Measurements from ENCODE around the gene RALGPS2.

DNA sequence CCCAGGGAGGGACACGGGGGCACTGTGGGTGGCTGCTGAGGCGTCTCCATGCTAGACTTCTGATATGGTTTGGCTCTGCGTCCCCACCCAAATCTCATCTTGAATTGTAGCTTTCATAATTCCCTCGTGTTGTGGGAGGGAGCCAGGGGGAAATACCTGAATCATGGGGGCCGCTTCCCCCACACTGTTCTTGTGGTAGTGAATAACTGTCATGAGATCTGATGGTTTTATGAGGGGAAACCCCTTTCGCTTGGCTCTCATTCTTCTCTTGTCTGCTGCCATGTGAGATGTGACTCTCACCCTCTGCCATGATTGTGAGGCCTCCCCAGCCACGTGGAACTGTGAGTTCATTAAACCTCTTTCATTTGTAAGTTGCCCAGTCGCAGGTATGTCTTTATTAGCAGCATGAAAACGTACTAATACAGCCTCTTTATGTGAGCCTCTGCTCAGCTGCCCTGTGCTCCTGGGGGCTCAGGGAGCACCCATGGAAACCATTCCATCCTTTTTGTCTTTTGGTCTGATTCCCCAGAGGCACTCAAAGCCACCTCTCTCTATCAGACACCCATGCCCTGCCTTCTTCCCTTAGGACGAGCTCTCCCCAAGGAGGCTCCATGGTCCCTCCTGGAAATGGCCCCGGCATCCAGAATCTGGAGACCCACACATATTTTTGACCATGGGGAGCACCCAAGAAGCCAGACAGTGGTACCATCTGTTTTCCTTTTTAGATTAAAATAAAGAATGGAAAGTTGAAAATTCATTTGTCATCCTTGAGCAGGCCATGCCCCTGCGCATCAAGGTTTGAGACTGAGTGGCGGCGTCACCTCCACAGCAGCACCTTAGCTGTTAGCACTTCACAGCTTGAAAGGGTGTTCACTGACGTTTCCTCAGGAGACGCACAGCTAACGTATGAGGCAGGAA, 234.8 kb downstream of the RALGPS2 start:
- TF ChIP-seq EZH2phosphoT487 (IDR thresholded peaks at IDR 0.05; ENCODE audit: insufficient read depth, low read depth) (no peak), EZH2 (IDR thresholded peaks at IDR 0.05; ENCODE audit: insufficient read depth, poor library complexity, severe bottlenecking) (no peak)
